Fibroblast of lung (primary cell): Measurements from ENCODE around the gene TMEM125.

Experiments used
- EZH2 ChIP-seq: IDR thresholded peaks from 2 replicates; pipeline ENCODE4 v1.5.1; 2012; ENCODE audit warnings: low read length, control low read depth, mild to moderate bottlenecking; ENCODE audit errors: missing control alignments
- TF ChIP-seq, protein P1 (sequence below), 2 donors: IDR thresholded peaks in 1 of 2; conservative IDR thresholded peaks in 1 of 2; 1 replicate in 1 of 2; 2 replicates in 1 of 2; pipeline ENCODE4 v1.5.1; 2011 to 2012; ENCODE audit warnings: low read length in 2 of 2, control low read depth in 1 of 2, inconsistent platforms in 1 of 2, low read depth in 1 of 2, mild to moderate bottlenecking in 1 of 2

DNA sequence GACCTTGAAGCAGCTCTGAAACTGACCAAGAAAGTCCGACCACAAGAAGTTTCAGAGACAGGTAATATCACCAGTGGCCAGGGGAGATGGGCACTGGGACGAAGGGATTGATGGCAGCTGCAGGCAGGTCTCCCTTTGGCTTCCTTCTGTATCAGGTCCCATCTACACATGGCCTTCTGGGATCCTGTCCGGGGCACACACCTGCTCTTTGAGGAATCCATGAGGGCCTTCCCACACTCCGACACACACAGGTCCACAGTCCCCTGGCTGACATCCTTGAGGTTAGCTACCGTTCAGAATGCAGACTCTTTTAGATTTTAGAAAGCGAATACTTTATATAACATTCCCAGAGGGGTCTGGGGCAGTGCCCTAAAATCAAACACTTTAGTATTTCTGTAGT is 26.5 kb upstream of the TMEM125 start:
- TF ChIP-seq, protein P1, sequence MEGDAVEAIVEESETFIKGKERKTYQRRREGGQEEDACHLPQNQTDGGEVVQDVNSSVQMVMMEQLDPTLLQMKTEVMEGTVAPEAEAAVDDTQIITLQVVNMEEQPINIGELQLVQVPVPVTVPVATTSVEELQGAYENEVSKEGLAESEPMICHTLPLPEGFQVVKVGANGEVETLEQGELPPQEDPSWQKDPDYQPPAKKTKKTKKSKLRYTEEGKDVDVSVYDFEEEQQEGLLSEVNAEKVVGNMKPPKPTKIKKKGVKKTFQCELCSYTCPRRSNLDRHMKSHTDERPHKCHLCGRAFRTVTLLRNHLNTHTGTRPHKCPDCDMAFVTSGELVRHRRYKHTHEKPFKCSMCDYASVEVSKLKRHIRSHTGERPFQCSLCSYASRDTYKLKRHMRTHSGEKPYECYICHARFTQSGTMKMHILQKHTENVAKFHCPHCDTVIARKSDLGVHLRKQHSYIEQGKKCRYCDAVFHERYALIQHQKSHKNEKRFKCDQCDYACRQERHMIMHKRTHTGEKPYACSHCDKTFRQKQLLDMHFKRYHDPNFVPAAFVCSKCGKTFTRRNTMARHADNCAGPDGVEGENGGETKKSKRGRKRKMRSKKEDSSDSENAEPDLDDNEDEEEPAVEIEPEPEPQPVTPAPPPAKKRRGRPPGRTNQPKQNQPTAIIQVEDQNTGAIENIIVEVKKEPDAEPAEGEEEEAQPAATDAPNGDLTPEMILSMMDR (conservative IDR thresholded peaks at IDR 0.05 in 1 of 2, IDR thresholded peaks at IDR 0.05 in 1 of 2; ENCODE audit: low read depth in 1 of 2, low read length in 2 of 2), result no peak
- no peak for TF ChIP-seq EZH2
